ES-I3 (cell line): ENCODE data around the gene FIZ1.

Experiments used
- H3K36me3 ChIP-seq: 2 replicates; pipeline ENCODE4 v1.6.1; 2013; ENCODE audit warnings: mild to moderate bottlenecking, low read length, control low read depth, moderate library complexity; ENCODE audit not compliant: insufficient read depth
- H3K4me1 ChIP-seq: 2 replicates; pipeline ENCODE4 v1.6.1; 2013; ENCODE audit warnings: mild to moderate bottlenecking, control low read depth, low read length; ENCODE audit not compliant: insufficient read depth
- H3K9ac ChIP-seq: 2 replicates; pipeline ENCODE4 v1.6.1; 2013; ENCODE audit warnings: low read depth, mild to moderate bottlenecking, low read length, moderate library complexity
- H3K9me3 ChIP-seq: 2 replicates; pipeline ENCODE4 v1.6.1; 2013; ENCODE audit warnings: mild to moderate bottlenecking, low read length, moderate library complexity; ENCODE audit not compliant: control insufficient read depth, insufficient read depth

FIZ1 gene

DNA sequence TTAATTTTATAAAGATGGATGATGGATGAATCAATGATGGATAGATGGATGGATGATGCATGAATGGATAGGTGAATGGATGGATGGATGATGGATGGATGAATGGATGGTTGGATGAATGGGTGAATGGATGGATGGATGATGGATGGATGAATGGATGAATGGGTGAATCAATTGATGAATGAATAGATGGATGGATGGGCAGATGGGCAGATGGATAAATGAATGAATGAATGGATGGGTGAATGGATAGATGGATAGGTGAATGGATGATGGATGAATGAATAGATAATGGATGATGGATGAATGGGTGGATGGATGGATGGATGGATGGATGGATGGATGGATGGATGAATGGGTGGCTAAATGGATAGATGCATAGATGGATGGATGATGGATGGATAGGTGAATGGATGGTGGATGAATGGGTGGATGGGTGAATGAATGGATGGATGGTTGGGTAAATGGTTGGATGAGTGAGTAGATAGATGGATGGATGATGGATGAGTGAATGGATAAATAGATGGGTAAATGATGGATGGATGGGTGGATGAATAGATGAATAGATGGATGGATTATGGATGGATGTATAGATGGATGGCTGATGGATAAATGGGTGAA, 31.5 kb downstream of the FIZ1 start:
- Histone ChIP-seq H3K4me1 (no peaks in the 10 kb centered on the region), H3K9me3 (no peaks in the 10 kb centered on the region), H3K9ac (no peak overlapping the region), H3K36me3 (no peaks in the 10 kb centered on the region)

DNA sequence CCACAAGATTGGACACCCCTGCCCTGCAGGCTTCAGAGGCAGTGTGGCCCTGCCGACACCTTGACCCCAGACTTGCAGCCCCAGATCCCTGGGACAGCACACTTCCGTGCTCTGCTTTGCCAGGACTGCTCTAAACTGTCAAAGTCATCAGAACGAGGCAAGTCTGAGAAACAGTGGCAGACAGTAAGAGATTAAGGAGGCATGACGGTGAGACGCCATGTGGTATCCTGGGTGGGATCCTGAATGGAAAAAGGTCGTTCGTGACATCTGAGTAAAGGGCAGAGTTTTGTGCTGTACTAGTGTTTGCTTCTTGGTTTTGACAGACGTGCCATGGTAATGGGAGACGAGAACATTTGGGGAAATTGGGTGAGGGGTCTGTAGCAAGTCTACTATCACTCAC, 32.5 kb downstream of the FIZ1 start:
- H3K36me3 ChIP-seq: no peaks in the 10 kb centered on the region

DNA sequence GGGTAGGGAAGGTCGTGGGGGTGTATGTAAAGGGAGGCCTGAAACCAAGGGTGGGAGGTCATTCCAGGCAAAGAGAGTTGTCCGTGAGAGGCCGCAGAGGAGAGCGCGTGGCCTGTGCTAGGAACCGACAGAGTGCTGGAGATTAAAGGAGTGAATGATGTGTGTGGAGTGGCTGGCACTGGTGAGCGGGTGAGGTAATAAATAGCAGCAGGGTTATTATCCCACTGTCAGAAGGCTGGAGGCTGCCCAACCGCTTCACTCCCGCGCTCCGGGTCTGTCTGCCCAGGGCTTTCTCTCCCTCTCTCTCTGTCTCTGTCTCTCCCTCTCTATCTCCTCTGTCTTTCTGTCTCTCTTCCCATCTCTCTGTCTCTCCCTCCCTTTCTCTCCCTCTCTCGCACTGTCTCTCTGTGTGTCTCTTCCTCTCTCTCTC, 36.0 kb downstream of the FIZ1 start:
- Histone ChIP-seq H3K4me1 (no peaks in the 10 kb centered on the region), H3K9ac (no peak overlapping the region), H3K36me3 (no peaks in the 10 kb centered on the region), H3K9me3 (no peaks in the 10 kb centered on the region)

More for the DNA sequence above, 32.5 kb downstream of the FIZ1 start:
- H3K9me3 ChIP-seq: no peaks in the 10 kb centered on the region
- H3K4me1 ChIP-seq: no peaks in the 10 kb centered on the region
- H3K9ac ChIP-seq: no peak overlapping the region

DNA sequence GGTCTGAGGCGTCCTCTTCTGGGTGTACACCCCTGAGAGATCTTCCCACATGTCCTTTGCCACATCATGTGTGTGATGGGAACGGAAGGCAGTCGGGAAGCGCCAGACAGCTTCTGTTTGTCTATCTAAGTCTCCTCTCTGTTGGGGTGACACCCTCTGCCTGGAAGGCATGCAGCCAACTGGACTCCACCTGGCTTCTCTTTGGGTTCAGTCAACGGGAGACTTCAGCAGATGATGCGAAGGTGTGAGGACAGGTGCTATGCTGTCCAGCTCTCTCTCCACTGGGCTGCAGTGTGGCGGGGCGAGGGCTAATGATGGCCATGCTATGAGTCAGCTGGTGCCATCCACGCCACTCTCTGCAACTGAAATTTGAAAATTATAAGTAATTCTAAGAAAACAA, 39.6 kb downstream of the FIZ1 start:
- Histone ChIP-seq H3K9ac (no peak overlapping the region), H3K9me3 (no peaks in the 10 kb centered on the region), H3K36me3 (no peaks in the 10 kb centered on the region), H3K4me1 (0 out of 2 replicates have a peak, but pooled peaks cover 2% of the 10 kb centered on the region)

DNA sequence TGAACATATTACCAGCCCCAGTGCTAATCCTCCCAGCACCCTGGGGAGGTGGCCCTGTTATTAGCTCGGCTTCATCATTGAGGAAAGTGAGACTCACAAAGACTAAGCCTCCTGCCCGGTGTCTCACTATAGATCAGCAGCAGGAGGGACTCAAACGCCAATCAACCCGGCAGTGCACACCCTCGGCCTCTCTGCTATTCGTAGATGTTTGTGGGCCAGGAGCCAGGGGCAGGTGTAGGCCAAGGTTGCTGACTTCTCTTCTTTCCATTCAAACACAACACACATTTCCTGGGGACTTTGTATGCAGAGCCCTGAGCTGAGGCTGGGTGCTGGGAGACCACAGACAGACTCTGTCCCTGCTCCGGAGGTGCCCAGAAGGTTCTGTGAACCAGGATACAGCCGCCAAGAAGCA, 44.6 kb downstream of the FIZ1 start:
- H3K9ac ChIP-seq: no peak overlapping the region
- peaks cover 20% of the 10 kb centered on the region for H3K4me1 ChIP-seq
- H3K9me3 ChIP-seq: no peaks in the 10 kb centered on the region
- H3K36me3 ChIP-seq: no peaks in the 10 kb centered on the region

DNA sequence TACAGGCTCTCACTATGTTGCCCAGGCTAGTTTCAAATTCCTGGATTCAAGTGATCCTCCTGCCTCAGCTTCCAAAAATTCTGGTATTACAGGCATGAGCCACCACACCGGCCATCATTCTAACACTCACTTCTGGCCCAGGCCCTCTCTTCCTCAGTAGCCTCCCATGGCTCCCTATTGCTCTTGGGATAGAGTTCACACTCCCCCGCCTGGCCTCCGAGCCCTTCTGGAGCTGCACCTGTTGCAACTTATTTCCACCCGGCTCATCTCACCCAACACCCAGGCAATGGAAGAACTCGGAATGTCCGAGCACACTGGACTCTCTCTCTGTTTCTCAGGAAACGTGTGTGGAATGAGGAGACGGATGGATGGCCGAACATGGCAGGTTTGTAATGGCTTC, 45.0 kb downstream of the FIZ1 start:
- Histone ChIP-seq H3K36me3 (no peaks in the 10 kb centered on the region), H3K9me3 (no peaks in the 10 kb centered on the region), H3K9ac (no peak overlapping the region), H3K4me1 (peaks cover 20% of the 10 kb centered on the region)

DNA sequence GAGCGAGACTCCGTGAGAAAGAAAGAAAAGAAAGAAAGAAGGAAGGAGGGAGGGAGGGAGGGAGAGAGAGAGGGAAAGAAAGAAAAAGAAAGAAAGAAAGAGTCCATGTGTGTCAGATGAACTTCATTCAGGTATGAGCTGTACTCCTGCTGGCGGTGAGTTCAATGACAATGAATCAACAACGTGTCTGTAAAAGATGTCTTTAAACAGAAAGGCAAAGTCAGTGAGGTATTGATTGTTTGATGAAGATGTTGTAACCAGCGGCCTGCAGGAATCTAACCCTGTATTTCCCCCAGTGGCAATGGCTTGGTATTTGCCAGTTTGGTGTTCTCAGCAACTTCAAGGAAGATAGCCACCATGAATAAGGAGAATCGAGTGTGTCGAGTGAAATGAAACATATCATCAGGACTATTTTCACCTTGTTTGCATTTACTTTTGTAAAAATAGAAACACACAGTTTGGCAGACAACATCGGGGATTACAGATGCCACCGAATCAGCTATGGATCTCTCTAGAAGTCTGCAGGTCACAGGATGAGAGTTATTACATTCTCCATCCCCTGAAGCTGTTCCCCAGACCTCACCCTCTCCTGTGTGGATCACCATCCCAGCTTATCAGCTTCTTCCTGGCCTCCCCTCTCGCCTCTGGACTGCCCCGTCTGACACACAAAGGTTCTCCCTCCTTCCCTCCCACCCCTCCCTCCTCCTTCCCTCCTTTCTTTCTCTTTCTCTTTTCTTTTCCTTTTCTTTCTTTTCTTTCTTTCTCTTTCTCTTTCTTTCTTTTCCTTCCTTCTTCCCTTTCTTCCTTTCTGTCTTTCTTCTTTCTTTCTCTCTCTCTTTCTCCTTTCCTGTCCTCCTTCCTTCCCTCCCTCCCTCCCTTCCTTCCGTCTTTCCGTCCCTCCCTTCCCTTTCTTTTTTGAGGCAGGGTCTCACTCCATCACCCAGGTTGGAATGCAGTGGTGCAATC, 45.8 kb downstream of the FIZ1 start:
- Histone ChIP-seq H3K9ac (peak overlapping the region; percentile 22; the same call in 1 of the 2 replicates), H3K4me1 (peaks cover 20% of the 10 kb centered on the region), H3K9me3 (no peaks in the 10 kb centered on the region), H3K36me3 (no peaks in the 10 kb centered on the region)

DNA sequence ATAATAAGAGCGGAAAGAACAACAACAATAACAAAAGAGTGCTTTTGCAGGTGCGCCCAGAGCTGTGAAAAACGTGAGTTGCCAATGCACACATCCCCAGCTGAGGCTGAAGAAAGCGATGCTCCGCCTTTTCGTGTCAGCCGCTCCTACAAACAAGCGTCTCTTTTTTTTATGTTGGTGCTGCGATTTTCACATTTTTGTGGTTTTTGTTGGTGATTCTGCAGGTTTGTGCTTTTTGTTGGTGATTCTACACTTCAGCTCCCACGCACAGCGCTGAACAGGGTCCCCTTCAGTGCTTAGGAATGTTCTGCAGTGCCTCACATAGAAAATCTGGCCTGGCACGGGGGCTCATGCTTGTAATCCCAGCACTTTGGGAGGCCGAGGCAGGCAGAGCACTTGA, 46.7 kb downstream of the FIZ1 start:
- Histone ChIP-seq H3K36me3 (no peaks in the 10 kb centered on the region), H3K9me3 (no peaks in the 10 kb centered on the region), H3K4me1 (peaks cover 22% of the 10 kb centered on the region), H3K9ac (peak overlapping the region; percentile 18; the same call in 1 of the 2 replicates)

DNA sequence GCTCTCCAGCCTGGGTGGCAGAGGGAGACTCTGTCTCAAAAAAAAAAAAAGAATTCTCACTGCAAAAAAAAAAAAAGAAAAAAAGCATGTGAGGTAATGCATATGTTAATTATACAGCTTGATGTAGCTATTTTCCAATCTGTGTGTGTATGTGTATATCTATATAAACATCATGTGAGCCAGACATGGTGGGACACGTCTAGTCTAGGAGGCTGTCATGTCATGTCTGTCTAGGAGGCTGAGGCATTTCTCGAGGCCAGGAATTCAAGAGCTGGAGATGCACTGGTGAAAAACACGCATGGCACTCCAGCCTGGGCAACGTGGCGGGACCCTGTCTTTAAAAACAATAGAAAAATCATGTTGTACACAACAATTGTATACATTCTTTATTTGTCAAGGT, 47.1 kb downstream of the FIZ1 start:
- no peaks in the 10 kb centered on the region for H3K36me3 ChIP-seq
- H3K4me1 ChIP-seq: peaks cover 26% of the 10 kb centered on the region
- H3K9me3 ChIP-seq: no peaks in the 10 kb centered on the region
- no peak overlapping the region; the same call in 1 of the 2 replicates for H3K9ac ChIP-seq

DNA sequence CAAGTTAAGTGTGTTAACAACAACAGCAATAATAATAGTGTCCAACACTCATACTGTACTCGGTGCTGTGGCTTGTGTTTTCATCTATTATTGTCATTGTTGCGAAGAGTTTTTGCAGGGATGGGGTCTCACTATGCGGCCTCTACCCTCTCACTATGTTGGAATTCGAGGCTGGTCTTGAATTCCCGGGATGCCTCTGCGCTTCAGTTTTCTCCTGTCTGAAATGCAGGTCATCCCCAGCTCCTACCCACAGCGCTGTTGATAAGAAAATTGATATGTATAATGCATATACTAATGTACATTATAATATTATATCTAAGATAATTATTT, 49.0 kb downstream of the FIZ1 start:
- Histone ChIP-seq H3K4me1 (peaks cover 45% of the 10 kb centered on the region), H3K36me3 (no peaks in the 10 kb centered on the region), H3K9ac (peak overlapping the region; percentile 42), H3K9me3 (no peaks in the 10 kb centered on the region)

DNA sequence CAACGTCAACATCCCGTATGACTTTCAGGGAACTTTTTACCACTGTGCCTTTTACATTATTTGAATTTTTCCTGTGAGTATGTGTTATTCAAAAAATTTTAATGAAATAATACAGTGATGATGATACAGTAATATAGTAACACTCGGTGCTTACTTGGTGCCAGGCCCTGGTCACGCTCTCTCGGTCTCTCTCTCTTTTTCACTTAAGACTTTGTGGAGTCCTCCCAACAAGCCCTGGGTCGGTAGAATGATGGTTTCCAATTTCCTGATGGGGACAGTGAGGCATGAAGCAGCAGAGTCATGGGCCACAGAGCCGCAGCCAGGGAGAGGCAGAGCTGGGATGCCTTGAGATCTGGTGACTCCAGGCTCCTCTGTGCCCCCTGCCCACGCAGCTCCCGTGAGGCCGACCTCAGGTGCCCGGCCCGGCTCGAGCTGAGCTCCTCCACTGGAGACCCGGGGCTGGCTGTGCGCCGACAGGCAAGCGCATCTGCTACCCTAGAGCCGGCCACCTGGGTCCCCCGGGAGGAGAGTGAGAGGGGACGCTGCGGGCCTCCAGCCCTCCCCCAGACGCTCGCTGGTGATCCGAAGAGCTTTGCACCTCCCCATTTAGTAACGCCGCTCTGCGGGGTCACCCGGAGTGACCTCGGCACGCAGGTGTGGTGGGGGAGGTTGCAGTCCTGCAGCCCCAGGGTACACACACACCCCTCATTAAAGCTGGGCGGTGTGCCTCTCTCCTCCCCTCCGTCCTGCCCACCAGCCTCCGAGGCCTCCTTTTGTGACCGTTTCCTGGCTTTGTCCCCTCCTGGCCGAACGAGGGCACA, 49.6 kb downstream of the FIZ1 start:
- Histone ChIP-seq H3K9me3 (no peaks in the 10 kb centered on the region), H3K36me3 (no peaks in the 10 kb centered on the region), H3K4me1 (peaks cover 48% of the 10 kb centered on the region), H3K9ac (peak overlapping the region; percentile 42)

DNA sequence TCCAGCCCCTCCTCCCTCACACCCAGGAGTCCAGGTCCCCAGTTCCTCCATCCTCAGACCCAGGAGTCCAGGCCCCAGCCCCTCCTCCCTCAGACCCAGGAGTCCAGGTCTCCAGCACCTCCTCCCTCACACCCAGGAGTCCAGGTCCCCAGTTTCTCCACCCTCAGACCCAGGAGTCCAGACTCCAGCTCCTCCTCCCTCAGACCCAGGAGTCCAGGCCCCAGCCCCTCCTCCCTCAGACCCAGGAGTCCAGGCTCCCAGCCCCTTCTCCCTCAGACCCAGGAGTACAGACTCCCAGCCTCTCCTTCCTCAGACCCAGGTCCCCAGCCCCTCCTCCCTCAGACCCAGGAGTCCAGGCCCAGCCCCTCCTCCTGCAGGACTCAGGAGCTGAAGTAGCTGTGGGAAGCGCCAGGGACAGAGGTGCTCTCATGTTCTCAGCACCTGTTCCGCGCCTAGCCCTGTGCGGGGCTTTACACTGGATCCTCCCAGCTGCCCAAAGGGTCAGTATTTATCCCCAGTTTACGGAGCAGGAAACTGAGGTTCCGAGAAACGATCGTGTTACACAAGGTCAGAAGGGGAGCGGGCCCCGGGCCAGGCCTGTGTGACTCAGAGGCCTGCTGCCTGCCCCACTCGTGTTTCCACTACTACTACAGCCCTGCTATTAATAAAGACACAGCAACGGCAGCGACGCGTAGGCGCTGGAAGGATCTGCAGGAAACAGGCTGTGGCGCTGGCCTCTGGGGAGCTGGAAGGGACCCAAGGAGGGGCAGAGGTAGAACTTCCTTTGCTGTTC, 52.3 kb downstream of the FIZ1 start:
- Histone ChIP-seq H3K4me1 (peaks cover 34% of the 10 kb centered on the region; the same call in 1 of the 2 replicates), H3K9me3 (no peaks in the 10 kb centered on the region), H3K36me3 (no peaks in the 10 kb centered on the region; the same call in 1 of the 2 replicates), H3K9ac (no peak overlapping the region)

DNA sequence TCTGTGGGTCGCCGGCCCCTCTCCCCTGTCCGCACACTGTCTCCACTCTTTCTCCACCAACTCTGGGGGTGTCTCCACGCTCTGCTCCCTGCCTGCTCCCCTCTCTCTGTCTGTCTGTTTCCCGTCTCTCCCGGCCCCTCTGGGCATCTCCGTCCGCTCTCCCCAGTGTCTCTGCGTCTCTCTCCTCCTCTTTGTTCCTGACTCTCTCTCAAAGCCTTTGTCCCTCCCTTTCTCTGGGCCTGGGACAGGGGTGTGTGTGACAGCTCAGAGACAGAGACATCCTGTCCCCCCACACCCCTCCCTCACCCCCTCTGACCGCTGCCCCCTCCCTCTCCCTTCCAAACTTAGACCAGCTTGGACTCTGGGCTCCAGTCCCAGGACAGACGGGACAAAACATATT, 53.3 kb downstream of the FIZ1 start:
- Histone ChIP-seq H3K36me3 (no peaks in the 10 kb centered on the region; the same call in 1 of the 2 replicates), H3K9ac (peak overlapping the region; percentile 22; the same call in 1 of the 2 replicates), H3K9me3 (no peaks in the 10 kb centered on the region), H3K4me1 (peaks cover 34% of the 10 kb centered on the region; the same call in 1 of the 2 replicates)
